GM06990 (cell line): Measurements from ENCODE around the gene RTKN.

ENCODE experiments used
- DNase-seq: peaks from one replicate; pipeline ENCODE4 v3.0.0-alpha.2; 2011; ENCODE audit not compliant: insufficient read length; ENCODE audit errors: extremely low read depth
- H3K27me3 ChIP-seq: replicated peaks from 2 replicates; pipeline ENCODE4 v1.6.0; 2011; ENCODE audit warnings: low read length; ENCODE audit not compliant: control insufficient read depth, insufficient read depth
- H3K36me3 ChIP-seq: 2 replicates; pipeline ENCODE4 v1.5.1; 2011; ENCODE audit warnings: low read length; ENCODE audit not compliant: control insufficient read depth, insufficient read depth
- H3K4me3 ChIP-seq: replicated peaks from 2 replicates; pipeline ENCODE4 v1.5.1; 2011; ENCODE audit warnings: low read depth, mild to moderate bottlenecking, control low read depth, low read length
- TF ChIP-seq, protein P1 (sequence below): IDR thresholded peaks from 2 replicates; pipeline ENCODE4 v1.5.1; 2011; ENCODE audit warnings: low read length, control low read depth, mild to moderate bottlenecking, inconsistent platforms; ENCODE audit not compliant: insufficient read depth, poor library complexity, severe bottlenecking

The RTKN gene

GRCh38 chr2:74457549-74458131, 15.9 kb upstream of the RTKN start:
- Histone ChIP-seq H3K4me3 (peak overlapping the region; percentile 79), H3K27me3 (no peaks in the 10 kb centered on the region), H3K36me3 (peaks cover 13% of the 10 kb centered on the region)
- TF ChIP-seq, protein P1, sequence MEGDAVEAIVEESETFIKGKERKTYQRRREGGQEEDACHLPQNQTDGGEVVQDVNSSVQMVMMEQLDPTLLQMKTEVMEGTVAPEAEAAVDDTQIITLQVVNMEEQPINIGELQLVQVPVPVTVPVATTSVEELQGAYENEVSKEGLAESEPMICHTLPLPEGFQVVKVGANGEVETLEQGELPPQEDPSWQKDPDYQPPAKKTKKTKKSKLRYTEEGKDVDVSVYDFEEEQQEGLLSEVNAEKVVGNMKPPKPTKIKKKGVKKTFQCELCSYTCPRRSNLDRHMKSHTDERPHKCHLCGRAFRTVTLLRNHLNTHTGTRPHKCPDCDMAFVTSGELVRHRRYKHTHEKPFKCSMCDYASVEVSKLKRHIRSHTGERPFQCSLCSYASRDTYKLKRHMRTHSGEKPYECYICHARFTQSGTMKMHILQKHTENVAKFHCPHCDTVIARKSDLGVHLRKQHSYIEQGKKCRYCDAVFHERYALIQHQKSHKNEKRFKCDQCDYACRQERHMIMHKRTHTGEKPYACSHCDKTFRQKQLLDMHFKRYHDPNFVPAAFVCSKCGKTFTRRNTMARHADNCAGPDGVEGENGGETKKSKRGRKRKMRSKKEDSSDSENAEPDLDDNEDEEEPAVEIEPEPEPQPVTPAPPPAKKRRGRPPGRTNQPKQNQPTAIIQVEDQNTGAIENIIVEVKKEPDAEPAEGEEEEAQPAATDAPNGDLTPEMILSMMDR, result no peak
- DNase-seq, result peak; percentile 90

DNA sequence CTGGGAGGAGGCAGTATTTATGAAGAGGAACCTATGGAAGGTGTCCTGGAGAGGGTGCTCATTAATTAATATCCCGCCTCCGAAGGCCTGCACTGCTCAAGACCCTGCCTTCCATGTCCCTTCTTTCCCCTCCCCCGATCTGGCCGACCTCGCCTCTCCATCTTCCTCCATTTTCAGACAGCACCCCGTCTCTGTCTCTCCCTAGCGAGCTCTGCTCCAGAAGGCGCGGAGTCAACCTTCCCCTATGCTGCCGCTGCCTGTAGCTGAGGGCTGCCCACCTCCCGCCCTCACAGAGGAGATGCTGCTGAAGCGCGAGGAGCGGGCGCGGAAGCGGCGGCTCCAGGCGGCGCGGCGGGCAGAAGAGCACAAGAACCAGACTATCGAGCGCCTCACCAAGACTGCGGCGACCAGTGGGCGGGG, 15.4 kb upstream of the RTKN start:
- peak overlapping the region; percentile 79 for H3K4me3 ChIP-seq
- DNase-seq, result no peak
- peaks cover 9% of the 10 kb centered on the region for H3K36me3 ChIP-seq
- TF ChIP-seq, protein P1, result no peak
- no peaks in the 10 kb centered on the region for H3K27me3 ChIP-seq

- Histone ChIP-seq H3K4me3 (peak within 1 kb of the TSS; percentile 87), H3K27me3 (no peaks in the 10 kb centered on the region), H3K36me3 (no peaks in the 10 kb centered on the region)
- TF ChIP-seq, protein P1, result no peak
- DNase-seq, result peak; percentile 95
These were observed 13.1 kb upstream of the RTKN start, which contains the start of gene INO80B for GRCh38 chr2:74454654-74455511. INO80B (plus strand) TSS chr2:74455087; CDS start chr2:74455117, 30 bp downstream.

- no peaks in the 10 kb centered on the region for H3K36me3 ChIP-seq
- DNase-seq, result no peak
- TF ChIP-seq, protein P1, result no peak
- no peak overlapping the region for H3K4me3 ChIP-seq
- H3K27me3 ChIP-seq, result no peaks in the 10 kb centered on the region
These were observed 8.9 kb upstream of the RTKN start for GRCh38 chr2:74450570-74451190.

GRCh38 chr2:74448771-74449170, 7.0 kb upstream of the RTKN start:
- no peak for DNase-seq
- TF ChIP-seq, protein P1, result no peak
- no peaks in the 10 kb centered on the region for H3K36me3 ChIP-seq
- H3K27me3 ChIP-seq, result no peaks in the 10 kb centered on the region
- no peak overlapping the region for H3K4me3 ChIP-seq
